SK-N-MC (cell line): ENCODE results near the gene DOCK8.

Source experiments
- EZH2 ChIP-seq: fragments of 200-600 bp; sonication (generic); IDR thresholded peaks from one replicate; pipeline ENCODE4 v1.6.1; 2017; ENCODE audit warnings: antibody characterized with exemption
- FOXP2 ChIP-seq: optimal IDR thresholded peaks from 2 replicates; pipeline ENCODE3; 2011; ENCODE audit warnings: mild to moderate bottlenecking, moderate library complexity; ENCODE audit not compliant: insufficient read depth; ENCODE audit errors: extremely low read length, control extremely low read depth
- POLR2AphosphoS5 ChIP-seq: IDR thresholded peaks from 2 replicates; pipeline ENCODE4 v1.6.1; 2012; ENCODE audit warnings: mild to moderate bottlenecking, low read depth, low read length, borderline replicate concordance

DNA sequence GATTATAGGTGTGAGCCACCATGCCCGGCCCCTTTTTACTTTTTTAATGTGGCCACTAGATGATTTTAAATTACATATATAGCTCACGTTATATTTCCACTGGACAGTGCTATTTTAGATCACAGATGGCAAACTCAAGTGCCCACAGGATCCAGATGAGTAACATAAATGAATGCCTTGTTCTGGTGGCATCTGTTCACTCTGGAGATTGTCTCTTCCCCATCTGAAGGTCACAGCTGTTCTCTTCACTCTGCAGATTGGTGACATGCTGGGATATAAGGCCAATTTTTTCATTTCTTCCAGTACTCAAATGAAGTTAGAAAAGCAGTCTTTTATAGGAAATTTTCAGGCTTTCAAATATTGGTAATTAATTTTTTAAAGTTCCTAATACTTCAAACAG, 160.1 kb downstream of the DOCK8 start:
- no peak for TF ChIP-seq POLR2AphosphoS5
- TF ChIP-seq EZH2: no peak
- no peak for TF ChIP-seq FOXP2
